ENCODE results near the gene KLF13.
A peak's percentile ranks its signal among the peaks of the same experiment; 100 is the strongest.

KLF13 gene

DNA sequence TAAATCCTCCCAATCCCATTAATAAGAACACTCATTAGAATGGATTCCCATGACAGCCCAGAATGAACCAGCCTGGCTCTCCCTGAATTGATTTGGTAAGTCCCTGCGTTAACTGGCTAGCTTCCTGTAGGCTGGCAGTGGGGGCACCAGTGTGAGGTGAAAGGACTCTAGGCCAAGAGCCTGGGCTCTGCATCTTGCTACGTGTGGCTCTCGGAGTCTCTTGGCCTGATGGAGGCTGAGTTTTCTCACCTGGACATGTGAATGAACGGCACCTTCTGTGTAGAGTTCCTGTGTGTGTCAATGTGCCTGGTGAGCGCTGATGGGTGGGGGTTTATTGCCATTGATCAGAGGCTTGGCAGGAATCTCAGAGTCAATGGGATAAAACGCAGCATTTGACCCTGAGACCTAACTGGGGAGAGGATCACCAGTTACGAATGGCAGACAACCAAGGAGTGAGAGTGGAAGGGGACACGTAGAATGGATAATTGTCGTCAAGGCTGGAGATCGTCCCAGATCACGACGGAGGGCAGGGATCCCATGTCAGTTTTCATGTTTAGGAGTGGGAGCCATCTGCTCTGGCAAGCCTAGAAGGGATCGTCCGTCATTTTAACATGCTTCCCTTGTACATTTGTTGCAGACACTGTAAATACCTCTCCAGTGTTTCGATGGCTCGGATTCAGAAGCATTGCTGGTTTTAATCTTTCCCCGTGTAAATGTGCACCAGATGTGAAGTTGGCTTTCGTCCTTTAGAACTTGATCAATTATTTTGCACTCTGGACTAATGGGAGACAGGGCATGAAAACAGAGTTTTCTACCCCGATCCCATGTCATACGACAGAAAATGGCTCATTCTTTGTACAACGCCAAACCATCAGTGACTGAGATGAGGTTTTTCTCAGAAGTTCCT is 9.0 kb upstream of the KLF13 start:
- DNase-seq: no peak

- no peak for DNase-seq
Measured at GRCh38 chr15:31318429-31318828, 8.2 kb upstream of the KLF13 start.

DNA sequence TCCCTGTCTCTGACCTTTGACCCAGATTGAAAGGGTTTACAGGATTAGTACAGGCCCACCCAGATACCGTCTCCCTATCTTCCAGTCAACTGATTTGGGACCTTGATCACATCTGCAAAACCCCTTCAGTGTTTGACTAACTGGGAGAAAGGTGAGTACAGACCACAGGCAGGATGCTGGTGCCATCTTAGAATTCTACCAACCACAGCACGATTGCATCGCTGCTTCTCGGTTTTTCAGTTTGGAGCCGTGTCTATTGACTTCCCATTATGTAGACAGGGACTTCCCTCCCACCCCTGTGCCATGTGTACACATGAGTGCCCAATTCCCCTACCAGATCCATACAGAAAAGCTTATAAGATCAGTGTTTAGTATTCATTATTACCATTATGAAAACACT is 6.6 kb upstream of the KLF13 start:
- no peak for DNase-seq

GRCh38 chr15:31321418-31321817 is 5.2 kb upstream of the KLF13 start:
- DNase-seq: no peak

GRCh38 chr15:31322504-31322903 is 4.1 kb upstream of the KLF13 start:
- DNase-seq: no peak

DNA sequence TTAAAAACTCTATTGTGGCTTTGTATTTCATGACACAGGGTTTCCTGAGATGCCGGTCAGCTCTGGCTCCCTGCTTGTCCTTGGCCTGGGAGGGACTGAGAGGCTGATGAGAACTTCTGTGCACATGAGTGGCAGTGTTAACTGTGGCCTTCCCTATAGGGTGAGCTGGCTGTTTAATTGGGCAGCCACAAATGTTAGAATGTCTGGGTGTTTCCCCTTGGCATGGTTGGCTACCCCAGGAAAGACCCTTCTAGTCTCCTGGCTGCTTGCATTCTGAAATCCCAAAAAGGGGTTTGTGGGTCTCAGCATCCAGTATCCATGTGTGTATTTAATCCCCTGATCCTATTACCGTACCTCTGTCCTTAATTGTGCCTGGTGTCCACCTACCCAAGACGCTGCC is 3.0 kb upstream of the KLF13 start:
- DNase-seq: no peak

DNA sequence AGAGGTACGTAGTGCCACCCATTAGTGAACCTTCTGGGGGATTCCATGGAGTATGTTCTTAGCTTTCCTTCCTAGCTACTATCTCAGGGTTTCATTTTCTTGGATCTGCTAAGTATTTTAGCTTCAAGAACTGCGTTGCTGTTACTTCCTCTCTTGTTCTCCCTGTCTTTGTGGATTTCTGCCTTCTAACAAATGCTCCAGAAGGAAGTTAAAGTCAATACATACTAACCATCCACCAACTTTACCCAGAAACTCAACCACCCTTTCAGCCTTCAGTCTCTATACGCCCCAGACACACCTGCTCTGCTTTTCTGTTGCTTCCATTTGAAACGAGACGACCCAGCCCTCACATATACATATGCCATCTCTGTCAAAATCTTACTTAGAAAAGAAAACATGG is 2.4 kb upstream of the KLF13 start:
- no peak for DNase-seq

GRCh38 chr15:31324806-31325594 is 1.6 kb upstream of the KLF13 start:
- no peak for DNase-seq

DNA sequence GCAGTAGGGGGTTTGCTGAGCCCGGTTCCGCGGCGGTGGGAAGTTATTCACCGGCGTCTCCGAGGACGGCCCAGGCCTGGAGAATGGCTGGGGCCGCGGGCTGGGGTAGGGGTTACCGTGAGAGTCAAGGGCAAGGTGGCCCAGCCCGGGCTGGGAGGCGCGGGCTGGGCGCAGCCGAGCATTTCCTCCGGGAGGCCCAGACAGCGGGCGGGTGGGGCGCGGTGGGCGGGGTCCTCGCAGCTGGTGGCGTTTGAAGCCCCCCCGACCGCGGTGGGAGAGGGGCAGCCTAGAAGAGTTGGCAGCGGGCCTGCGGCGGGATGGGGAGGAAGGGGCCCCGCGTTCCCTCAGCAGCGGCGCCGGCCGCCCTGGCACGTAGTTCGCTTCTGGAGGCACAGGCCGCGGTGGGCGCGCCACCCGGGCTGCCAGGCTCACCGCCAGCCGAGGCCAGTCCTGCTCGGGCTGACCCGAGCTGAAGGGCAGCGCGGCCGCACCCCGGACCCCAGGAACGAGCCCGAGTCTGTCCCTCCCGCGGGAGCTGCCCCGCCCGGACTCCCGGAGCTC is 960 bp upstream of the KLF13 start:
- DNase-seq: peak; percentile 86

DNA sequence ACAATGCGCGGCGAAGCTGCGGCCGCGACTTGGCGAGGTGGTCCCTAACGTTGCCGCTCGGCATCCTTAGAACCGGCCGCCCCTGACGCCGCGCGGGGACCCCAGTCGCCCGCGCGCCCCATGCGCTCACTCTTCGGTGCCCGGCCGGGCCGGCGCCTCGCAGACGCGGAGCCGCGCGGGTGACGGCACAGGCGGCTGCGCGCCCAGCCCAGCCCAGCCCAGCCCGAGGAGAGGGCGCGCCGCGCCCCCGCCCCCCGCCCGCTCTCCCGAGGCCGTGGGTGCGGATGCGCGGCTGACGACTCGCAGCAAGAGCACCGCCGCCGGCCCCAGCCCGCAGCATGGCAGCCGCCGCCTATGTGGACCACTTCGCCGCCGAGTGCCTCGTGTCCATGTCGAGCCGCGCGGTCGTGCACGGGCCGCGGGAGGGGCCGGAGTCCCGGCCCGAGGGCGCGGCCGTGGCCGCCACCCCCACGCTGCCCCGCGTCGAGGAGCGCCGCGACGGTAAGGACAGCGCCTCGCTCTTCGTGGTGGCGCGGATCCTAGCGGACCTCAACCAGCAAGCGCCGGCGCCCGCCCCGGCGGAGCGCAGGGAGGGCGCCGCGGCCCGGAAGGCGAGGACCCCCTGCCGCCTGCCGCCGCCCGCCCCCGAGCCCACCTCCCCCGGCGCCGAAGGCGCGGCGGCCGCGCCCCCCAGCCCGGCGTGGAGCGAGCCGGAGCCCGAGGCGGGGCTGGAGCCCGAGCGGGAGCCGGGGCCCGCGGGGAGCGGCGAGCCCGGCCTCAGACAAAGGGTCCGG is 437 bp downstream of the KLF13 start:
- peak; percentile 90 for DNase-seq

DNA sequence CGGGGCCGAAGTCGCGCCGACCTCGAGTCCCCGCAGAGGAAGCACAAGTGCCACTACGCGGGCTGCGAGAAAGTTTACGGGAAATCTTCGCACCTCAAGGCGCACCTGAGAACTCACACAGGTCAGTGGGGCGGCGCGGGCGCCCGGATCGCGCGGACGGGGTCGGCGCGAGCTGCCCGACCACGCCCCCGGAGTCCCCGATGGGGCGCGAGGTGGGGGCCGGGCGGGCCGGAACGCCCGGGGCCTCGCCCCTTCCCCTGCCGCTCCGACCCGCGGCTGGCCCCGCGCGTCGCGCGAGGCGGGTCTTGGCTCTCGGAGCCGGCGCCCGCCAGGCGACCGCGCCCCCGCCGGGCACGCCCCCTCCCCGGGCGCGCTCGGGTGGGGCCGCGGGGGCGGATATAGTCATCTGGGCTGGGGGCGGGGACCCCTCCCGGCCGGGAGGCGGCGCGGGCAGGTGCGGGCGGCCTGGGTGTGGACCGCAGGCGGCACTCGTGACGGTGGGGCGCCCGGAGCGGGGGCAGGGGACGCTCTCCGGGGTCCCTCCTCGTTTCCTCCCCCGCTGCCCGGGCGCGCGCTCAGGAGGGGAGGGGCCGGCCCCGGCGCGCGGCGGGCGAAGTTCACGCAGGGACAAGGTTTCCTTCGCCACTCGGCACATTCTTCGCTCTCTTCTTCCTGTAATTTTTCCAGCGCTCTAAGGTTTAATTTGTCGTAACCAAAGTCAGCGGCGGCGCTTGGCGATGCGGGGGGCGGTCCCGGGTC is 1.2 kb downstream of the KLF13 start:
- DNase-seq: peak; percentile 92

GRCh38 chr15:31328428-31328968 is 1.9 kb downstream of the KLF13 start:
- peak; percentile 94 for DNase-seq

DNA sequence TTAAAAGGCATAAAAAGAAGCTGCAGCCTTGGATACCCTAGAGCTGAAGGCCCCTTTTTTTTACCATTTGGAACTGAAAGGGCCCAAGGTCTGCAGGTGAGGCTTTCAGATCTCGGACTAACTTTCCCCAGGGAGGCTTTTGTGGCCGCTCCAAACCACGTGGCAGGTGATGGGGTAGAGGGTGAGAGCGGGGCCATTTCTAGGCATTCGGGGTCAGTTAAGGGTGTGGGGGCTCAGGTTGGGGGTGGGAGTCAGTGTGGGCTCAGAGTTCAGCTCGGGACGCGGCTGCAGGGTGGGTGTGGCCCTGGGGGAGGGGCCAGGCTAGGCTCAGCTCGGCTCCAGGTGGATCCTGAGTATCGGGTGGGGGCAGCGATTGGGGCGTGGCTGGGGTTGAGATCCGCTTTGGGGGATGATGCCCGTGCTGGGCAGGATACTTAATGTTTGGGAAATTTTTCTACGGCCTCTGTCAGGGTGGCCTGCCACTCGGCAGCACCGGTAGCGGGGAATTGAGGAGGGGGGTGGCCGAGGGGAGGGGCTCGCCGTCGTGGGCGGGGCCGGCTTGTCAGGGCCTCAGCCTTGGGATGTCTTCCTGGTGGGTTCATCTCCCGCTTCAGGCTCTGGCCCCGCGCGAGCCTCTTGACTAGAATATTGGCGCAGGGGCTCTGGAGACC is 2.5 kb downstream of the KLF13 start:
- peak; percentile 83 for DNase-seq

GRCh38 chr15:31329640-31330010 is 3.0 kb downstream of the KLF13 start:
- no peak for DNase-seq

DNA sequence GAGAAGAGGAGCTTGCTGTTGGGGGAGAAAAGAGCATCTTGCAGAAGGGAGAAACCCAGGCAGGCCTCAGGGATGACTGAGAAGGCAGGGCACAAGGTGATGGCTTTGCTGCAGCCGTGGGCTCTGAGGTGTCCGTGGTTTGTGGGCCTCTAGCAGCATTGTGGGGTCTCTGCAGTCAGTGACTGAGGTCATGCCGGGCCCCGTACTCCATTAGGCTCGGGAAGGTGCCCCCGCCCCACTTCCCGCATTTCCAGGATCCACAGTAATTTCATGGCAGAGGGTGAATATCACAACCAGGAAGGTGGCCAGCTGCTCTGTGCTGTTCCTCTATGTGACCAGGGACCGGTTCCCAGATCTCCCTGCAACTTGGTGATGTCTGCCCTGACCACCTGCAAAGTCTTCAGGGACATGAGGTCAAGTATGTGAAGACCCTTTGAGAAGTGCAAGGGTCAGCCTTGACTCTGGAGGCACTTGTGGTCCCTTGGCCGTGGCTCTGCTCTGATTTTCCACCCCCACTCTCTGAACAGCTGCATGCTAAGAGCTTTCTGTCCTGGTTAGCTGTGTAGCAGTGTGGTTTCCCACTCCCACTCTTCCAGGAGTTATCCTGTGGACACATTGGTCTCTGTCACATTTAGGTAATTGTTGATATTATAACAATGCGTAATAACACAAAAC is 3.6 kb downstream of the KLF13 start:
- no peak for DNase-seq

- DNase-seq: no peak
Measured at GRCh38 chr15:31330836-31331235, 4.2 kb downstream of the KLF13 start.

DNA sequence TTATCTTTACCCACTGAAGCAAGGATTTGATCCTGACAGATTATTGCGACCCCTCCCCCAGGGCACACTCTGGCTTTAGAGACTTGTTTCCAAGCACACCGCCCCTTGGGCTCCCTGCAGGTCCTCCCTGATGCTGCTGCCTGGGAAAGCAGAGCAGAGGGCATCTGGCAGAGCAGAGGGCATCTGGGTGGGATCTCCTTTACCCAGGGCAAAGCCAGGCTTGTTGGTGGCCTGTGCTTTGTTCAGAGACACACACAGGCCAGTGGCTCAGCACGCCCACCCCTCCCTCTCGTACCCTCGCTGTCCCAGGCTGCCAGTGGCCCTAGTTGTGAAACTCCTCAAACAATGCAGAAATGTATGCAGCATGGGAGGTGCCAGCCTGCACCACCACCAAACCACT is 4.8 kb downstream of the KLF13 start:
- no peak for DNase-seq

GRCh38 chr15:31332020-31332680 is 5.5 kb downstream of the KLF13 start:
- no peak for DNase-seq

- no peak for DNase-seq
Measured at GRCh38 chr15:31332681-31333071, 6.0 kb downstream of the KLF13 start.

DNA sequence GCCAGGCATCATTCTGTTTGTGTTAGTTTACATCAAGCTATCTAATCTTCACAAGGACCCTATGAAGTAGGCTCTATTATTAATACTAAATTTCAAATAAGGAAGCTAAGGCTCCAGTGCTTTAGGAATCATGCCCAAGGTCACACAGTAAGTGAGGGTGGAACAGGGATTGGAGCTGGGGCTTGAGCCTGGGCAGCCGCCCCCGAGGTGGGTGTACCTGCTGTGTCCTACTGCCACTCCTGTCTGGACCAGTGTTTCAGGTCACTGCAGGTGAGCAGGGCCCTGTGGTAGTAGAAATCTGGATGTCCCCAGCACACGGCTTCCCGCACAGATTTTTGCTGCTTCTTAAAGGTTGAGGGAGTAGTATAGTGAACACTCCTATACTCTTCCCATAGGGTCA is 6.5 kb downstream of the KLF13 start:
- no peak for DNase-seq
